HG02763 (cell line): ENCODE results near the gene C17orf58.
"Not testable (repeated sequence)": the region's sequence is repeated elsewhere in the genome, so short reads cannot be mapped to it uniquely, and the experiment has no call there.

Experiments
- ATAC-seq: cut with Tn5 transposase; IDR thresholded peaks from one replicate; pipeline ENCODE4 v1.9.1; 2021; ENCODE audit warnings: mild to moderate bottlenecking, moderate library complexity; ENCODE audit not compliant: unreplicated experiment

The C17orf58 gene

DNA sequence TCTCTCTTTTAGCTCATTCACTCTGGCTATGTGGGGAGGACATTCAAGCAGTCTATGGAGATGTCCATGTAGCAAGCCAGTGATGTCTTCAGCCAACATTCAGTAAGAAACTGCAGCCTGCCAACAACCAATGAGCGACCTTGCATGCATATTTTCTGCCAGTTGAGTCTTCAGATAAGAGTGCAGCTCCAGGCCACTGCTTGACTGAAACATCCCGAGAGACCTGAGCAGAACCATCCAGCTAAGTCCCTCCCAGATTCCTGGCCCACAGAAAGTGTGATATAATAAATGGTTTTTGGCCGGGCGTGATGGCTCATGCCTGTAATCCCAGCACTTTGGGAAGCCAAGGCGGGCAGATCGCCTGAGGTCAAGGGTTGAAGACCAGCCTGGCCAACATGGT is 10.5 kb upstream of the C17orf58 start:
- no peak for ATAC-seq

DNA sequence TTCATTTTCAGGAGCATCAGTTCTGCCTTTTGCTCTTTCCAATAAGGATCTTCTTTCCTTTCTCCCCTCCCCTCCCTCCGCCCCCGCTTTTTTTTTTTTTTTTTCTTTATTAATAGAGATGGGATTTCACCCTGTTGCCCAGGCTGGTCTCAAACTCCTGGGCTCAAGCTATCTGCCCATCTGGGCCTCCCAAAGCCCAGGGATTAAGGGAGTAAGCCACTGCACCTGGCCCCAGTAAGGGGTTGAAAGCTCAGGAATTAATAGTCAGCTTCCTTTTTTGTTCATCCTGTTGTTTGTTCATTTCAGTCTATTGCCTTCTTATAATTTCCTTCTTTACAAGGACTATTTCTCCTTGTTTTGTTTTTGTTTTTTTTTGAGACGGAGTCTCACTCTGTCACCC is 7.9 kb upstream of the C17orf58 start:
- ATAC-seq: no peak

DNA sequence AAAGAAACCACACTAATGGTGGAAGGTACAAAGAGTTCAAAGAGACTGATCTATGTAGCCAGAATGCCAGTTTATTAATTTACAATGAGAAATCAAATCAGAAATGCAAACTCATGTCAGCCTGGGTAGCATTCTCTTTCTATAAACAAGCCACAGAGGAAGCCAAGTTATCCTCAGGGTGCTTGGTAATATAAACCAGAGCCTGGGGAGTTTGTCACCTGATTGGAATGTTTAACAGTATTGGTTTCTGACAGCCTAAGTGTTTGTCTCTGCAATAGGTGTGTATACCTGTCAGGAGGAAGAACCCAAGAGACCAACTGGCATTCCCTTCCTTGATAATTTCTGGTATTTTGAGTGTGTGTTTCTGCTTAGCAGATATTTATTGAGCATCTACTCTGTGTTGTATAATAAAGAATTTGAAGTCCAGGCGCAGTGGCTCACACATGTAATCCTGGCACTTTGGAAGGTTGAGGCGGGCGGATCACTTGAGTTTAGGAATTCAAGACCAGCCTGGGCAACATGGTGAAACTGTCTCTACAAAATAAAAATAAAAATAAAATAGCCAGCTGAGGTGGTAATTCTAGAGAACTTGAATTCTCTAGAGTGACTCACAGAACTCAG is 3.1 kb upstream of the C17orf58 start:
- ATAC-seq: no peak

DNA sequence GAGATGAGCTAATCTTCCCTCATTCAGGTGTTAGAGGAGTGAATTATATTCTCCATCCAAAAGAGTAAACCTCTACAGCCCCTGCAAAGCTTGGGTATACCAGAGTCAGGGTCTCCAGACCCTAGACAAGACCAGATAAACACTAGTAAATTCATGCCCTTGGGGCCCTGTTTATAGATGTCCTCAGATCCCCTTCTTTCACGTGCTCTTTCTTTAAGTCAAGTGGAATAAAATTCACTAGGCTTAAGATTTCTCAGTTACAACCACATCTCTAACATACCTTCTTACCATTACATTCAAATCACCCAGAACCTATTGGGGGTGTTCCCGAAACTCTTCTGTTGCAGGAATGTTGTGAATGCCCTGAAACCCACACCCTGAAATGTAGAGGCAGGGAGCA is 2.2 kb upstream of the C17orf58 start:
- no peak for ATAC-seq

DNA sequence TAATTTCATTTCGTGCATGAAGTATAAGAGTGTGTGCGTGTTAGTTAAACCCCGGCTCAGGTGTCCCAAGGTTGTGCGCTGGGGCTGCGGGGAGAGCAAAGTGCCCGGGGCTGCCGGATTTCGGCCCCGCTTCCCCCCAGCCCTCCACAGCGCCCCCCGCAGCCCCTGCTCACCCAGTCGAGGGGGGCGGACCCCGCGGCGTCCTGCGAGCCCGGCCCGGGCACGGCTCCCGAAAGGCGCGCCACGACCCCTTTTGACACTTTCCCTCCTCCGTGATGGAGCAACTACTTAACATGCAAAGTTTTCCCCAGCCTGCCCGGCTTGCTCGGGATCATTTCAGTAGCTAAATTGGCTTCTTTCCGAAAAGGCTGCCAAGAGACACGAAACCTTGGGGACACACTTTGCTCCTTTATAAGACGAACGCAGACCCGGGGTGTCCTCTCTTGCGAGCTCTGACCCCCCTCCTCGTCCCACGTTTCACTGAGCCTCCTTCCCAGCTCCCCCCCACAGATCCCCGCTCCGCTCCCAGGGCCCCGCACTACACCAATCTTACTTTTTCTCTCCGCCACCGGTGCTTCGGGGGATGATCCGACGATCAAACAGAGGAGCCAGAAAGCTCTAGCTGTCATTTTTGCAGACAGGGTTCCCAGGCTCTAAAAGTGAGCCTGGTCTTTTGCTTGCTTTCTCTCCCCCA is 552 bp downstream of the C17orf58 start:
- no peak for ATAC-seq

DNA sequence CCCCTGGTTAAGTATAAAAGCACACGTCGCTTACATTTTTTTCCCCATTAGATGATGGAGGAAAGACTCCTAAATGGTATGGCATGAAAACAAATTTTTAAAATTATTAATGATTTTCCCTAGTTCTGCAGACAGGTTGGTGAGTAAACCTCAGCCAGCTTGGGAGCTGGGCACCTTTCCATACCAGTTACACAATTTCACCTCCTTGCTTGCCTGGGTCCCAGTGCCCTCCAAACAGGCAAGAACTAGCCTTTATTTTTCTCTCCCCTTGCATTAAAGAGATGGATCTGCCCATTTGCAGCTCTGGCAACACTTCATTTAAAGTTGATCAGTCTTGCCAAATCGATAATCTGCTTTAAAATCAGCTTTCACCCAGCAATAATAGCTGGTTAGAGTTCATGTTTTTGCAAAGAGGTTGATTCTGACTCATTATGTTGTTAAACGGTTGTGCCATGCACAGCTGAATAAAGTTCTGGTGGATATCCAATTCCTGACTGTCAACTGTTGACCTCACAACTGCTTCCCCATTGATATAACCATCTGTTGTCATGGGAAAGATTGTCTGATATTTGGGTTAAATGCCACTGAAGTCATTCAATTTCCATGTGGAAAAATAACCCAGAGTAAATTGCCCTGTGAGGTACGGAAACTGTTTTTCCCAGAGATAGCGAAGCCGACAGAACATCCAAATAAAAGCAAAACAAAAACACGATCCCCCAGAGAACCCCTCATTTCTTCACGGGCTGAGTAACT is 1.3 kb downstream of the C17orf58 start:
- ATAC-seq: no peak

DNA sequence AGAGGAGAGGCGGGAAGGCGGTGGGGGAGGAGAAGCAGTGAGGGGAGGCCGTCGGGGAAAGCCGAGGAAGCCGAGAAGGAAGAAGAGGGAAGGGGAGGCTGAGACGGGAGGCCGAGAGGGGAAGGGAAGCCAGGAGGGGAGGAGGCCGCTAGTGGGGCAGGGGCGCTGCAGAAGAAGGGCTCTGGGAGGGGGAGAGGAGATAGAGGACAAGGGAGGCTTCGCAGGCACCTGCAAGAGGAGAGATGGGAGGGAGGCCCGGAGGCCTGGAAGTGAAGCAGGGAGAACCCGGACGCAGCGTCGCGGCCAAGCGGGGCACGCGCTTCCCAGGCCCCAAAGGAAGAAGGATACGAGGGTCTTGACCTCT is 2.3 kb downstream of the C17orf58 start:
- ATAC-seq: no peak

DNA sequence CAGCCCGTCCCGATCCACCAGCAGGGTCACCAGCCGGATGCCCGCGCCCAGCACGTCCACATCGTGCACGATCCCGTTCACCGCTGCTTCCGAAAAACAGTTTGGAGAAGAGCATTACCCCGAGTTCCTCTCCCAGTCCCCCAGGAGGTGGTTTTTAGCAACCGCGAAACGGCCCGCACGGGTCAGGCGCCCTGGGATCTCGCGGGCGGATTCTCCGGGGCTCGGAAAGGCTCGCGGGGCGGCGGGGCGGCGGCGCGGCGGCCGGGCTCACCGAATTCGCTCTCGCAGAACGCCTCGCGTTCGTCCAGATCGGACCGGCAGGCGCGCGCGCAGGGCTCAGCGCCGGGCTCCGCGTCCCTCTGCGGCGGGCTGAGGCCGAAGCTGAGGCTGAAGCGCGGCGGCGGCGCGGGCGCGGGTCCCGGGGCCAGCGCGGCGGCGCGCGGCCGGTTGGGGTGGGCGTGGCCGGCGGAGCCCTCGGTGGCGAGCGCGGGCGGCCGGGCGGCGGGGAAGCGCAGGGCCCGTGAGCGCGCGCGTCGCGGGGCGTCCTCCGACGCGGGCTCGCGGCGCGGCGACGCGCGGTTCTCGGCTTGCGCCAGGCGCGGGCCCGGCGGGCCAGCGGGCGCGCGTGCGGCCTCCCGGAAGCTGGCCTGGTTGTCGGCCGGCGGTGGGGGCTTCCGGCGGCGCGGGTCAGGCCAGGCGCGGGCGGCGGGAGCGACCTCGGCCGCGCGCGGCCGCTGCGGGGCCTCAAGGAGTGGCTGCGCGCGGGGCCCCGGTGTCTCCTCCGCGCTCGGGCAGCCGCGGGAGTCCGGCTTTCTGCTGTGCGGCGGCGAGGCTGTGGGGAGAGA is 2.9 kb downstream of the C17orf58 start:
- peak; percentile 83 for ATAC-seq

DNA sequence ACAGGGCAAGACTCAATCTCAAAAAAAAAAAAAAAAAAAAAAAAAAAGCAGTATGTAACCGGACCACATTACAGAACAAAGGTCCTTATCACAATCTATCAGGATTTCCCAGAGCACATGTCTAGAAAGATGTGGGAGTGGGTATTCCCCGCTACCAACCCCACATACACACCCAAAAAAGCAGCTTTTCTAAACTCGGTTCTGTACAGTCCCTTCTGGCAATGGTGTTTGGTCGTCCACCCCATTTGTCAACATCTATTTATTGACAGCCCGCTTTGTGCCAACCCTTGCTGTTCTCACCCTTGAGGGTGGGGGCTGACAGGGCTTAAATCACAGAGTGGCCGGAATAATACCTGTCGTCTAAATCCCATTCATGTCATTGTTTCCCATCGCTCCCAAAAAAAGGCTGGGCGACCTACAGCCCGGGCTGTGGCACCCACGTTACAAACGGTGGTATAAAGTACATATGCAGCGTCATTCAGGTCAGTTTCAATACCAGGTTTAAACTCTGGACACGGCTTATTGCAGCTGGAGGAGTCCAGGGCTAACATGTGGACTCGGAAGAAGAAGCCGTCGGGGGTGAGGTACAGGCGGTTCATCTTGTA is 3.6 kb downstream of the C17orf58 start:
- no peak for ATAC-seq

DNA sequence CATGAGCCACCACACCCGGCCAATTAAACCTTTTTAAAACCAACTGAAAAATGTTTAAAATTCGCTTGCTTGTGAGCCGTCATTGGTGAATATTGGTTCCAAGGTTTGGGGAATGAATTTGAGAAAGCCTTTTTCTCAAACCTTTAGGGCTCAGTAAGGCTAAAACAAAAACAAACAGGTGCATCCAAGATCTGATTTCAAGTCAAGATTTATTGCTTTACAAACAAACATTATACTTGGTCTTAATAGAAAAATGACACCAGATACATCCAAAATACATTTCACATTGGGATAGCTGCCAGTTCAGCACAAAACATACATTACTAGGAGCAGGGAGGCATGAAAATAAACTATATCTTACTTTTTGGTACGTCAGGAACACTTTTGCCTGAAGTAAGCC is 5.4 kb downstream of the C17orf58 start:
- no peak for ATAC-seq

DNA sequence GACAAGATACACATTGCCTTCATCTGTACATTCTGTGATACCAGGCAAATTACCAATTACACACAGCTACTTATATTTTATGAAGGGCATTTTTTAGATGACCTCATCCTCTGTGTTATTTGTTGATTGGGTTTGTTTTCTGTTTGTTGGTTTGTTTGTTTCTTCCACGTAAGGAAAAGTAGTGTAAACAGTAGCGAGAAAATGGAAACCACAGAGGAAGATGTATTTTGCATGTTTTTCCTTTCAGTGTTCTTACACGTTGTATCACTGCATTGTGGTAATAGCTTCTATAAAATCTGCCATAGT is 12.9 kb downstream of the C17orf58 start:
- ATAC-seq: no peak

DNA sequence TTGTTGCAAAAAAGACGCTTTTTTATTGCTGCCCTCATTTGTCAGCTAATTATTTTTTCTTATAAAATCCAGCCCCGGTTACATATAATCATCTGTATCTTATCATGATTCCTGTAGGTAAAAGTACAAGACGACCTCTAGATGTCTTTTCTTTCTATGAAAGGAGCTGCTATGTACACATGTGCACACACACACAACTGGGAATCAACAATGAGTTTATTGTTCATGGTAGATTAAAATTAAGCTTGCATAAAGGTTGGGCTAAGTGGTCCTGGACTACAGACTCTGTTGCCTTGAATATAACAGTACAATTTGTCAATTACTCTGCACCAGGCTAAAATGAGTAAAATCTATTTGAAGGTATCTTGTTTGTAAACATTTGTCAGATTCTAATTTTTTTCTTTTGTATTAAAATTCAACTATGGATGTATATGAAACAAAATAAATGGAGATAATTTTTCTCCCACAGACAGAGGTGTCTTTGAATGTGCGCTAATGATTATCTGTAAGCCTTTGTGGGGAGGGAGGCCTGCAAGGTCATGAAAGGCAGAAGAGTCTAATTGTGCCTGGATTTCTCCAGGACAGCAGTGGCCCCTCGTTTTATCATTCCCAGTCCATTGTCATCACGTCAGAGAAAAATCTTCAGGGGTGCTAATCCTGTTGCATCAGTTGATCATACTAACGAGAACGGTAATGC is 13.4 kb downstream of the C17orf58 start:
- no peak for ATAC-seq

DNA sequence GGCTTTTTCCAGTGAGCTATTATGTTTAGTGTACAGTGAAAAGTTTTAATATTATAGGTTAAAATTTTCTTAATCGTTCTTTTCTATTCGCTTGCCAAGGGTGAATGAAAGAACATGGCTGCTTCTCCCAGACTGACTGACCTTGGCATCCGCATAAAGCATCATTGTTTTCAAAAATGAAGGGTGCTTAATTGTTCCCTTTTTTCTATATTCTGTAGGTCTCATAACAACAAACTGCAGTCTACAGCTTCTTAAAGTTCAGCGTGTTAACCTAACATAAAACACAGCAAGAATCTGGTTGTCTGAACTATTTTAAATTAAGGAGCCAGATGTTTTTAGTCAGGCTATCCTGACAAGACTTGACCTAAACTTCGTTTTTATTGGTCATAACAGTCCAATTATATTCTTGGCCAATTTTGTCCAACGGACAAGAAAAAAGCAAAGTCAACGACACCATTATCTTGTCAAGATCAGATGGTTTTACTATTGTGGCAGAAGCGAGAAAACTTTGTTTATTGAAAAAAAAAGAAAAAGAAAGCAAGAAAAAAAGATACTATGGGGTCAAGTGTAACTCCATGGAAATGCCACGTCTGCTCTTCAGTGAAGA is 14.1 kb downstream of the C17orf58 start:
- ATAC-seq: no peak

DNA sequence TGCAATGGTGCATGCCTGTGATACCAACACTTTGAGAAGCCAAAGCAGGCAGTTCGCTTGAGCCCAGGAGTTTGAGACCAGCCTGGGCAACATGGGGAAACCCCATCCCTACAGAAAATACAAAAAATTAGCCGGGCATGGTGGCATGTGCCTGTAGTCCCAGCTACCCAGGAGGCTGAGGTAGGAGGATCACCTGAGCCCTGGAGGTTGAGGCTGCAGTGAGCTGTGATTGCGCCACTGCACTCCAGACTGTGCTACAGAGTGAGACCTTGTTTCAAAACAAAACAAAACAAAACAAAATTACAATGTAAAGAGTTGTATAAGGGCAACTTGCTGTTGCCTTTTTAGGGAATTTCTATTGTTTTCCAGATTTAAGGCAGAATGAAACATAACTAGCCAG is 15.4 kb downstream of the C17orf58 start:
- ATAC-seq: not testable (repeated sequence)

DNA sequence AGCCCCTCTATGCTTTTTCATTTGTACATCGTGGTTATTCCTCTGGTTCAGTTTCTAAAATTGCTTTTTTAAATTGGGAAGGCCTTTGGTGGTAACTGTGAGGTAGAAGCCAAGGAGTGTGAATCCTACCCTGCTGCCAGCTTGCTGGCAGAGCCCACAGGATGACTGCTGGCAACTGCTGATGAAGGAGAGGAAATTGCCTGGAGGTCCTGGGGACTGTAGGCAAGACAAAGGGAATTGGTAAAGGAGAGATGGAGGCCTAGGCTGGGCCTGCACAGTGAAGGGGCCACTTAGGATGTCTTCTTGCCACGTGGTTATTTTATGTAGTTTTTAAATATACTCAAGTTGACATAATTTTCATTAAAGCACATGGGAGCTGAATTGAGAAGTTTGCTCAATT is 15.8 kb downstream of the C17orf58 start:
- no peak for ATAC-seq

DNA sequence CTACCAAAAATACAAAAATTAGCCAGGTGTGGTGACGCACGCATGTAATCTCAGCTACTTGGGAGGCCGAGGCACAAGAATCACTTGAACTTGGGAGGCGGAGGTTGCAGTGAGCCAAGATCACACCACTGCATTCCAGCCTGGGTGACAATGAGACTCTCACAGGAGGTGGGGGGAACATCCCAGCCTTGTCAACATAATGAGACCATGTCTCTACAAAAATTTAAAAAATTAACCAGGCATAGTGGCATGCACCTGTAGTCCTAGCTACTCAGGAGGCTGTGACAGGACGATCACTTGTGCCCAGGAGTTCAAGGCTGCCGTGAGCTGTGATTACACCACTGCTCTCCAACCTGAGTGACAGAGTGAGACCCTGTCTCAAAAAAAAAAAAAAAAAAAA is 20.0 kb downstream of the C17orf58 start:
- ATAC-seq: not testable (repeated sequence)

DNA sequence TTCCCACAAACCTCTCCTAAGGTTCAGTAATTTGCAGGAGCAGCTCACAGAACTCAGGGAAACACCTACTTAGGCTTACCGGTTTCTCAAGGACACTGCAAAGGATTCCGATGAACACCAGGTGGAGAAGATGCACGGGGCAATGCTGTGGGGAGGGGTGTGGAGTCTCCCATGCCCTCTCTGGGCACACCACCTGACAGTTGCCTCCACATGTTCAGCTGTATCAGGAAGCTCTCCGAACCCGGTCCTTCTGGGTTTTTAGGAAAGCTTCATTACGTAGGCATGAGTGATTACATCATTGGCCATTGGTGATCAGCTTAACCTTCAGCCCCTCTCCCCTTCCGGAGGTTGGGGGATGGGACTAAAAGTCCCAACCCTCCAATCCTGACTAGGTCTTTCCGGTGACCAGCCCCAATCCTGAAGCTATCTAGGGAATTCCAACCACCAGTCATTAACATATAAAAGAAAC is 21.6 kb downstream of the C17orf58 start:
- ATAC-seq: no peak

DNA sequence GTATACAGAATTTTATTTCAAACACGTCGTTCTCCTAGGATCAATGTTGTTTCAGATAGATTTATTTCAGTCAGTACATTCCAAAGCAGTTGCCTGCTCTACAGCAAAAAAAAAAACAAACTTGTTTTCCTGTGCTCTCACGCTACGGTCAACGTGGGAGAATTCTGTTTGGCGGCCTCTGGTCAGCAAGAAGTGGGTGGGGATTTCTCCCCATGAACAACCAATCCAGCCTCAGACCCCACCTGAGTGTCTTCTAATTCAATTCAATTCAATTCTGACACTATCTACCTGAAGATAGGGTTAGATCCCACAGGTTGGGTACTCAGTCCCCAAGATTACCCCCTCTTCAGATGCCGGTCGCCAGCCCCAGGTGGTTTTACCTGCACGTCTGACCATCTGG is 22.1 kb downstream of the C17orf58 start:
- ATAC-seq: no peak

DNA sequence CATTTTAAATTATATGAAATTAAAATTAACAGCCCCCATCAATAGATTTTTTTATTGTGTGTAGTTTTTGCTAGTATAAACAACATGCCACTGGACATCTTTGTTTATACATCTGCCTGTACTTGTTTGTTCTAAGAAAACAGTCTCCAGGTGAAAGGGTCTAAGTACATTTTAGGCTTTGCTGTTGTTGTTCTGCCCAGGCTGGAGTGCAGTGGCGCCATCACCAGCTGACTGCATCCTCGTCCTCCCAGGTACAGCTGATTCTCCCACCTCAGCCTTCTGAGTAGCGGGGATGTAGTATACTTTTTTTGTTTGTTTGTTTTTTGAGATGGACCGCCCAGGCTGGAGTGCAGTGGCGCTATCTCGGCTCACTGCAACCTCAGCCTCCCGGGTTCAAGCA is 25.5 kb downstream of the C17orf58 start:
- ATAC-seq: no peak

DNA sequence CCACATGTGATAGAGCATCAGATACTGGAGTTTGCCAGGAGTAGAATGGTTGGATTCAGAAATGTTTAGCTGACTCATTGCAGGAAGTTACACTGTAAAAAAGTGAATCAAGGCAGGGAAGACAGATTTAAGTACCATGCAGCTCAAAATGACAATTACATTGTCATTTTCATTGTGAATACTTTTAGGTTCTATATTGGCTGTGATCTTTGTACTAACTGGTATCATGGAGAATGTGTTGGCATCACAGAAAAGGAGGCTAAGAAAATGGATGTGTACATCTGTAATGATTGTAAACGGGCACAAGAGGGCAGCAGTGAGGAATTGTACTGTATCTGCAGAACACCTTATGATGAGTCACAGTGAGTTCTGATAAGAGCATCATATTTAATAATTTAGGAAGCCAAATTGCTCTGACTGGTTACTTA is 33.1 kb downstream of the C17orf58 start:
- ATAC-seq: peak; percentile 51
